Neuronal stem cell (in vitro differentiated cells): ENCODE data around the gene CALML4.

Experiments used
- DNase-seq: peaks from one replicate; pipeline ENCODE4 v3.0.0-alpha.2; 2013; ENCODE audit warnings: low spot score
- H2AFZ ChIP-seq: one replicate; pipeline ENCODE4 v1.6.1; 2013; ENCODE audit warnings: mild to moderate bottlenecking, low read length, inconsistent platforms
- H2AK5ac ChIP-seq: 2 replicates; pipeline ENCODE4 v1.6.1; 2013; ENCODE audit warnings: low read depth, mild to moderate bottlenecking, inconsistent platforms, low read length, moderate library complexity, mixed read lengths
- H2BK120ac ChIP-seq: 2 replicates; pipeline ENCODE4 v1.6.1; 2013; ENCODE audit warnings: low read depth, mild to moderate bottlenecking, inconsistent platforms, low read length, moderate library complexity, mixed read lengths
- H2BK12ac ChIP-seq: one replicate; pipeline ENCODE4 v1.6.1; 2013; ENCODE audit warnings: low read length, inconsistent platforms
- H2BK15ac ChIP-seq: 2 replicates; pipeline ENCODE4 v1.6.1; 2013; ENCODE audit warnings: mild to moderate bottlenecking, low read length, inconsistent platforms, mixed read lengths
- H2BK5ac ChIP-seq: one replicate; pipeline ENCODE4 v1.6.1; 2013; ENCODE audit warnings: inconsistent platforms, mild to moderate bottlenecking, low read length, moderate library complexity
- H3K14ac ChIP-seq: one replicate; pipeline ENCODE4 v1.6.1; 2013; ENCODE audit warnings: low read length, inconsistent platforms
- H3K18ac ChIP-seq: 2 replicates; pipeline ENCODE4 v1.6.1; 2013; ENCODE audit warnings: low read length, inconsistent platforms
- H3K23ac ChIP-seq: 2 replicates; pipeline ENCODE4 v1.6.1; 2013; ENCODE audit warnings: low read depth, mild to moderate bottlenecking, mixed read lengths, low read length, inconsistent platforms; ENCODE audit not compliant: poor library complexity
- H3K27ac ChIP-seq: replicated peaks from 3 replicates; pipeline ENCODE4 v1.5.1; 2013; ENCODE audit warnings: low read length, inconsistent platforms
- H3K27me3 ChIP-seq, 3 experiments: 2 replicates each; pipeline ENCODE4 v1.6.1; 2013; ENCODE audit warnings: low read length in 3 of 3, mild to moderate bottlenecking in 2 of 3, inconsistent platforms in 1 of 3, low read depth in 1 of 3, mixed read lengths in 1 of 3, moderate library complexity in 1 of 3; ENCODE audit not compliant: control insufficient read depth in 3 of 3, insufficient read depth in 3 of 3
- H3K36me3 ChIP-seq, 2 donors: replicated peaks in 1 of 2; 2 replicates each; pipeline ENCODE4 v1.6.1; 2013; ENCODE audit warnings: low read length in 2 of 2; ENCODE audit not compliant: control insufficient read depth in 2 of 2, insufficient read depth in 2 of 2
- H3K4ac ChIP-seq: 2 replicates; pipeline ENCODE4 v1.6.1; 2013; ENCODE audit warnings: inconsistent platforms, mild to moderate bottlenecking, low read length, moderate library complexity
- H3K4me1 ChIP-seq, 2 donors: 1 replicate in 1 of 2; 2 replicates in 1 of 2; pipeline ENCODE4 v1.6.1; 2013; ENCODE audit warnings: low read length in 2 of 2, low read depth in 1 of 2; ENCODE audit not compliant: control insufficient read depth in 2 of 2, insufficient read depth in 1 of 2
- H3K4me2 ChIP-seq: one replicate; pipeline ENCODE4 v1.6.1; 2013; ENCODE audit warnings: mild to moderate bottlenecking, low read length, inconsistent platforms; ENCODE audit not compliant: insufficient read depth, poor library complexity, severe bottlenecking
- H3K4me3 ChIP-seq, 2 donors: 2 replicates each; pipeline ENCODE4 v1.5.1; 2013; ENCODE audit warnings: low read length in 2 of 2, mild to moderate bottlenecking in 2 of 2, inconsistent platforms in 1 of 2, moderate library complexity in 1 of 2
- H3K79me1 ChIP-seq: one replicate; pipeline ENCODE4 v1.6.1; 2013; ENCODE audit warnings: low read depth, mild to moderate bottlenecking, inconsistent platforms, low read length, moderate library complexity
- H3K9ac ChIP-seq: one replicate; pipeline ENCODE4 v1.6.1; 2013; ENCODE audit warnings: mild to moderate bottlenecking, low read depth, low read length, inconsistent platforms; ENCODE audit not compliant: poor library complexity
- H3K9me3 ChIP-seq, 2 donors: replicated peaks in 1 of 2; 2 replicates each; pipeline versions ENCODE3 to v1.6.1; 2013; ENCODE audit warnings: low read length in 2 of 2, mild to moderate bottlenecking in 2 of 2, inconsistent platforms in 1 of 2, low read depth in 1 of 2, mixed read lengths in 1 of 2, moderate library complexity in 1 of 2; ENCODE audit not compliant: control insufficient read depth in 2 of 2, insufficient read depth in 1 of 2
- H4K8ac ChIP-seq: one replicate; pipeline ENCODE4 v1.6.1; 2013; ENCODE audit warnings: low read depth, mild to moderate bottlenecking, inconsistent platforms, low read length, moderate library complexity
- H4K91ac ChIP-seq: one replicate; pipeline ENCODE4 v1.6.1; 2013; ENCODE audit warnings: low read length, low read depth, mild to moderate bottlenecking, inconsistent platforms; ENCODE audit not compliant: poor library complexity
- WGBS, 2 donors: extraction: QIAGEN DNeasy Blood & Tissue Kit; methylation state at CpG; one replicate each; pipeline ENCODE4 v1.1.7; 2013; ENCODE audit warnings: missing lambda C conversion rate in 2 of 2, mixed read lengths in 1 of 2; ENCODE audit not compliant: insufficient read length in 2 of 2, insufficient replicate concordance in 1 of 2; ENCODE audit errors: extremely low coverage in 2 of 2; 5-methylcytosine and 5-hydroxymethylcytosine counted together

CALML4 gene

DNA sequence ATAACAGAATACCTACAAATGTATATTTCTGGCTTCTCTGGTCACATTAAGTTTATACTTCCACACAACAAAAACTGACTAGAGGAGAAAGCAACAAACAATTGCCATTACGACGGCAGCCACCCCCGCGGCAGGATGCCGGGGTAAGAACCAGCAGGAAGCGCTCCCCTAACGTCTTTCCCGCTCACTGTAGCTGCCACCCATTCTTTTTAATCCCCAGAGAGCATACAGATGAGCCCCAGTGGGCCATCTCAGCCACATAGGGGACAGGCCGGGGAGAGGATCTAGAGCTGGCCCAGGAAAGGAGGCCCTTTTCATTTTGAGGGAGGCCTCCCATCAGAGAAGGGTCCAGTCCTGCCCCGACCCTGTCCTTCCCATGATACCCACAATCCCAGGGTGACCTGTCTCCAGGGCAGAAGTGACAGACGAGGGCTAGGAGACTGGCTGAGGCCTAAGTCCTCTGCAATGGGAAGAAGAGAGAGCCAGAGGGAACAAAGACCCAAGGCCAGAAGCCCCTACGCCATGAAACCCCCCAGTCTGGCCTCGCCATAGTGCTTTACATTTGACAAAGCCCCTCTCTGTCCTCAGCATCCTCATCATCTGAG, 3.6 kb upstream of the CALML4 start:
- Histone ChIP-seq H2AK5ac (no peak overlapping the region), H3K4me2 (no peak overlapping the region), H3K4me1 (peaks cover 0 to 18% of the 10 kb centered on the region in 2 donors), H4K8ac (no peak overlapping the region), H3K4ac (no peak overlapping the region), H2BK12ac (no peak overlapping the region), H3K27me3 (no peaks in the 10 kb centered on the region), H2BK15ac (no peak overlapping the region), H2BK5ac (no peak overlapping the region), H3K18ac (peak overlapping the region; percentile 42), H2BK120ac (no peak overlapping the region), H3K9me3 (no peaks in the 10 kb centered on the region), H3K4me3 (no peak overlapping the region), H3K9ac (no peak overlapping the region), H3K79me1 (peaks cover 14% of the 10 kb centered on the region), H3K27ac (no peak overlapping the region), H3K36me3 (peaks cover 8 to 68% of the 10 kb centered on the region in 2 donors), H2AFZ (no peak overlapping the region), H3K23ac (no peak overlapping the region), H4K91ac (no peak overlapping the region), H3K14ac (no peak overlapping the region)
- DNase-seq = no peak
- no CpG with 5 or more reads among the region's 13 CpGs for WGBS, 2 donors

DNA sequence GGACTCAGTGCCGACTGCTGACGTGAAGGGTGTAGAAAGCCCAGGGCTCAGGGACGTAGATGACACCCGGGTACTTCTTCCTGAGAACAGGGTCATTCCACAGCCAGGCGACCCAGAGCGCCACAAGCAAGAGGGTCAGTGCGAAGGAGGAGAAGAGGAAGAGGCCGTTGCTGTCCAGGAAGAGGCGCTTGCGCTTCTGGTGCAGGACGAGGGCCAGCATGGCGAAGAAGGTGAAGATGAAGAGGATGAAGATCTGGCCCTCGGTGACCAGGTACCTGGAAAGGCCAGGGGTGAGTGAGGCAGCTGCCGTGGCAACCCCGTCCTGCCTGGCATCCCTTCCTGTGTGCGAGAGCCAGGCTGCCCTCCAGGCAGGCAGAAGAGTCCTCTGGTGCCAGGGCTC, 3.0 kb upstream of the CALML4 start:
- Histone ChIP-seq H3K23ac (peak overlapping the region; percentile 50), H2BK12ac (no peak overlapping the region), H3K9ac (peak overlapping the region; percentile 57), H3K4me2 (no peak overlapping the region), H2AFZ (no peak overlapping the region), H4K8ac (no peak overlapping the region), H2BK5ac (peak overlapping the region; percentile 20), H2BK15ac (no peak overlapping the region), H3K4ac (no peak overlapping the region), H3K79me1 (peaks cover 14% of the 10 kb centered on the region), H3K27me3 (no peaks in the 10 kb centered on the region), H4K91ac (no peak overlapping the region), H3K18ac (no peak overlapping the region), H3K14ac (no peak overlapping the region), H3K27ac (no peak overlapping the region), H2AK5ac (no peak overlapping the region), H3K36me3 (peaks cover 8 to 66% of the 10 kb centered on the region in 2 donors), H3K4me3 (no peak overlapping the region), H2BK120ac (no peak overlapping the region), H3K4me1 (peaks cover 0 to 18% of the 10 kb centered on the region in 2 donors), H3K9me3 (no peaks in the 10 kb centered on the region)
- DNase-seq = no peak
- no CpG with 5 or more reads among the region's 16 CpGs for WGBS, 2 donors

DNA sequence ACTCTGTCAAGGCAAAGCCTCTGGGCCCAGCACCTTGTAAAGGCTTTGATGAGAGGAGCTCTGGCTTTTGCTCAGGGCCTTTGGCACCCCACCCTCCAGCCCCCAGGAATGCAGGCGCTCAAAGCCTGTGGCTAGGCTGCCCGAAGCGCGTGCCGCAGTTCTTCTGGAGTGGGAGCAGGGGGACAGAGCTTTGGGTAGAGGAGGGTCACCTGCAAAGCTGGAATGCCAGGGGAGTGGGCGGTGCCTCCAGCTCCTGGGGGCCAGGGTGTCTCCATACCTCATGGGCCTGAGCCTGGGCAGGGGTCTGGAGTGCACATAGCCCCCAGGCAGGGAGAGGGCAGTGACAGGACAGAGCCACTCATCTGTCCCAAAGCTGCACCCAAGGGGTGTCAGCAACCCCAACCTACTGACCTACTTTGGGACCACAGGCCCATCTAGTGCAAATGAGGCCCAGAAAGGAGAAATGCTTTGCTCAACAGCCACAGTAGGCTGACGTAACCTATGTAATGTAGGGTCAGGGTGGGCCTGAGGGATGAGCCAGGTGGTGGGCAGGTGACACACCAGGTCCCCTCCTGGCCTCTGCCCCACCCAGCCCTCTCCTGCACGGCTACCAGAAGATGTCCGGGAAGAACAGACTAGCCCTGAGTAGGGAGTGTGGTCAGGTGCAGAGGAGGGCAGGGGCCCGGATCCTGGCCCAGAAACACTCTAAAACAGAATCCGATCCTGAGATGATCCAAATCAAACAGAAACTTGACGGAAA, 2.2 kb upstream of the CALML4 start:
- H2AK5ac ChIP-seq = no peak overlapping the region
- no peaks in the 10 kb centered on the region for H3K9me3 ChIP-seq
- no peaks in the 10 kb centered on the region for H3K27me3 ChIP-seq
- H3K36me3 ChIP-seq = peaks cover 8 to 66% of the 10 kb centered on the region in 2 donors
- H3K27ac ChIP-seq = no peak overlapping the region
- H3K4ac ChIP-seq = no peak overlapping the region
- H2BK12ac ChIP-seq = no peak overlapping the region
- no peak overlapping the region for H3K4me2 ChIP-seq
- peaks cover 14% of the 10 kb centered on the region for H3K79me1 ChIP-seq
- peak overlapping the region; percentile 85 for H2BK5ac ChIP-seq
- no peak overlapping the region for H4K91ac ChIP-seq
- no peak overlapping the region for H4K8ac ChIP-seq
- H3K9ac ChIP-seq = peak overlapping the region; percentile 16
- peak overlapping the region; percentile 27 for H3K18ac ChIP-seq
- H3K23ac ChIP-seq = peak overlapping the region; percentile 83
- DNase-seq = no peak
- no peak overlapping the region for H2AFZ ChIP-seq
- no peak overlapping the region for H2BK15ac ChIP-seq
- no peak overlapping the region for H3K4me3 ChIP-seq
- H3K4me1 ChIP-seq = peaks cover 0 to 18% of the 10 kb centered on the region in 2 donors
- WGBS, 2 donors = no CpG with 5 or more reads among the region's 12 CpGs
- H3K14ac ChIP-seq = peak overlapping the region; percentile 6
- H2BK120ac ChIP-seq = no peak overlapping the region

DNA sequence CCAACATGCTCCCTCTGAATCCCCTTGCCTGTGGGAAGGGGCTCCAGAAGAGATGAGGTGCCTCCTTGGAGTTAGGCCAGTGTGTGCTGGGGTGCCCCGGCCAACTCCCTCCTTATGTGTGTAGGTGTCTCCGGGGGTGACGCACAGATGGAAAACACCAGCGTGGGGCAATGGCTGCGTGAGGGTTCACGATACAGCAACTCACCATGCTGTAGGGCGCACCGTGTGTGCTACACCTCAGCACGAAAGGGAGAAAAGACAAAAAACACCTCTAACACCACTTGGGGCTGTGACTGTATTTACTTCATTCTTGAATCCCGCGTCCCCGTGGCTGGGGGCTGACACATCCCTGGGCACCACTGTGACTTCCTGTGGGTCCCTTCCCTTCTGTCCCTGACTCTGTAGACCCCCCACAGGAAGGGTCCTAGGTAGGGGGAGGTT, 1.6 kb upstream of the CALML4 start:
- no peak overlapping the region for H2AFZ ChIP-seq
- peak overlapping the region; percentile 54 for H2AK5ac ChIP-seq
- peaks cover 5 to 22% of the 10 kb centered on the region in 2 donors for H3K4me1 ChIP-seq
- no peak overlapping the region for H3K4ac ChIP-seq
- H3K9me3 ChIP-seq = no peaks in the 10 kb centered on the region
- DNase-seq = no peak
- peaks cover 8 to 59% of the 10 kb centered on the region in 2 donors for H3K36me3 ChIP-seq
- no peak overlapping the region for H3K14ac ChIP-seq
- no CpG with 5 or more reads among the region's 12 CpGs for WGBS, 2 donors
- H3K79me1 ChIP-seq = peaks cover 14% of the 10 kb centered on the region
- H2BK12ac ChIP-seq = no peak overlapping the region
- no peak overlapping the region for H3K4me2 ChIP-seq
- no peak overlapping the region for H4K8ac ChIP-seq
- no peak overlapping the region for H4K91ac ChIP-seq
- H3K4me3 ChIP-seq = no peak overlapping the region
- peak overlapping the region; percentile 10 for H3K23ac ChIP-seq
- H3K18ac ChIP-seq = peak overlapping the region; percentile 36
- no peak overlapping the region for H3K27ac ChIP-seq
- no peak overlapping the region for H2BK5ac ChIP-seq
- H3K27me3 ChIP-seq = no peaks in the 10 kb centered on the region
- H2BK120ac ChIP-seq = no peak overlapping the region
- H2BK15ac ChIP-seq = no peak overlapping the region
- H3K9ac ChIP-seq = peak overlapping the region; percentile 13
